NCI-H2107 treated with DMSO at 0.1 percent for 48 hours (cell line): ENCODE data around the gene ASB18.

Experiments
- DNase-seq: peaks from one replicate; lab custom pipeline; 2025; ENCODE audit not compliant: unreplicated experiment; lab: John Stamatoyannopoulos, UW

The ASB18 gene

DNA sequence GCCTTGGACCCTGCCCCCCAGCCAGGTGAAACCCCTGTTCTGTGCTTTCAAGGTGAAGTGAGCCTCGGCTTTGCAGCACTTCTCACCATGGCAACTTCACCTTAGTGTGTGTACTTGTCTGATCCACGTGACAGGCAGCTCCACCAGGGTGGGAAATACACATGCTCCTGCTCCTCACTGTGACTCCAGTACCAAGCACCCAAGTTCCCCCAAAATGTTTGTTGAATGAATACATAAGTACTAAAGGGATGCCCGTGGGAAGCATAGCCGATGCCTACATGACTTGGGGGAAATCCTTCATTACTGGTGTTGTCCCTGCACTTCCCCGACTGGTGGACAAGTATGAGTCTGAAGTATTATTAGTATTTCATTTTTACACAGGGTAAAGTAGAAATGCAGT lies 54.2 kb downstream of the ASB18 start:
- no peak for DNase-seq

DNA sequence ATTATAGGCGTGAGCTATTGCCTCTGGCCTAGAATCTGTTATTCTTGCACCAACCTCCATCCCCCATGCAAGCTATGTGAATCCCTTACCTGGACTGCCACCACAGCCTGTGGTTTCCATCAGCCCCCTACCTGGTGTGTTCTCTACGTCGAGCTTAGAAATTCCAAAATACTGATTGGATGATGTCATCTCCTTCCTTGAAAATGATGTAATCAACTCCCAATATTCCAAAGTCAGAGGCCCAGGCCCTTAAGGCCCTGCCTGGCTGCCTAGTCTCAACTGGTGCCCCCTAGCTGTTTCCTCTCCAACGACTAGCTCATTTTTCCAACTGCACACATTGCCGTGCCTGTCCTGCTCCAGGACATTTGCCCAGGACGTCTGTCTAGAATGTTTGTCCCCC lies 54.7 kb downstream of the ASB18 start:
- DNase-seq = no peak

DNA sequence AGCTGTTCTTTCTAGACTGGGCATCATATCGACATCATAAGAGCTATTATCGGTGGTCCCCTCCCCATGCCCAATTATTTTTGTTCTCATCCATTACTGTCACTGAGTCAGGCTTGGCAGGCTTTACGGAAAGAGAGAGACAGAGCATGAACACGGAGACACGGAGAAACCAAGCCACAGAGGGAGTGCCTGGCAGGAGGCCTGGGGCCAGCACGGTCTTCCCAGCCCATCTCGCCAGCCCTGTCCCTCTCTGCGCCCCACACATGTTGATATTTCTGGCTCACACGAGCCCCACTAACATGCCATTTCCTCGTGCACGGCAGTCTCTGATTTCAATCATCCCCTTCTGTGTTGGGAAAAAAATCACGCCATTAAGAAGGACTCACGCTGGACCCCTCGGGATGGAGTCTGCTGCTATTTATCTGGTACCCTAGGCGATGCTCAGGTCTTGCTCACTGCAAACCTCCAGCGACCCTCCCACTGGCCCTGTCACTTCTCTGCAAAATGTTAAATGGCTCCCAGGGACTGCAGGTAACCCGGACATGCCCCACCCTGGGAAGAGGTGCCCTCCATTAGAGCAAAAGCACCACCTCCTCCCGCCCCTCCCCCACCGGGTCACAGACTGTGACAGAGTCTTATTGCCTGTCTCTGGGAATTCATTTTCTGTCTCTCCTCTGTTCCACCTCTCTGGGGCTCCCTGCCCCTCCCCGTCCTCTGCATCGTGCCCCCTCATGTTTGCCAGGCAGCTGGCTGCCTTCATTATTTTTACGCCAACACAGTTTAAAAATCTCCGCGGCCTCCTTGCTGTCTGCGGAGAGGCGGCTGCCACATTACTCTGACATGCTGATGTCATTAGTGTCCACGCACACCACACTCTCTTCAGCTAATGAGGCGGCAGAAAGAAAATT lies 55.9 kb downstream of the ASB18 start:
- DNase-seq = no peak

DNA sequence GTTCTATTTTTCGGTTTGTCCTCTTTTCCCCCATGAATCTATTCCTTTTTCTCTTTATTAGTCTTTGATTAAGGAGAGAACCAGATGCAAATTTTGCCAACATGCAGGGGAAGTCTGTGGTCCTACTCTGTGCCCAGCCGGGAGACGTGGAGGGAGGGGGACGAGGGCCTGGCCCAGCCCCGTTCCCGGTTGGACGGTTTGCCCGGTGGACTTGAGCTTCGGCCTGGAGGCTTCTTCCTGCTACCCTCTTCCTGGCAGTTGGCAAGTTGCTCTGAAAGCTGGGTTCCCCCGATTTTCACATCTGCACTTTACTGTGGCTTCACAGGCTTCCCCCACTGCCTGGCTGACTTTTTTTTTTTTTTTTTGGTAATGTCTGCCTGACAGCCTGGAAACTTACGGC lies 56.7 kb downstream of the ASB18 start:
- DNase-seq = no peak

DNA sequence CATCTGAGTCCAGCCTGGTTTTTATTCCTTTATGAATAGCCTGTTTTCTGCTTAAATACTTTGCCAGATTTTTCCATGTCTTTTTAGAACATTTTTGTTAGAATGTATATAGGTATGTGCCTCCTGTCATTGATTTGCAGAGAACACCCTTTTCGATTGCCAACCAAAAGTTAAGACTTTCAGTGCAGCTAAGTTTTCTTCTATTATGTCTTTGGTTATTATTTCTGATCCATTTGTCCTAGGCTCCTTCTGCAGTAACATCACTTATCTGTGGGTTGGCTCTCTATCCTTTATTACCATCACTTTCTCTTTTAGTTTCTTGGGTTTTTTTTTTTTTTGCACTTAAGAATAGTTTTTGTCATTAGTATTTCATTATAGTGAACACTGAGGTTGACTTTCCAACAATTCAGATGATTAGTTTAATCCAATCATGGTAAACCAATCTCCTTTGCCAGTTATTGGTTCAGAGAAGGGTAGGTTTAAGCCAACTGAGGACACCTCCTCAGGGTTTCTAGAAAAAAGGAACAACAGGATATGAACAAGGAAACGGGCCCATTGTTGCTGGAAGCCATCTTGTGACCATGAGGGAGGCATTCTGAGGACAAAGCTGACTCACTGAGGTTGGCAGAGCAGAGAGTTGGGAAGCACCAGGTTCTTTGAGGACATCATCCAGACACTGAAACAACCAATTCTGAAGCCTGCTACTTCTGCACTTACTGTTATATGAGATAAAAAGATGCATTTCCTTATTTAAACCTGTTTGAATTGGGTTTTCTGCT lies 58.1 kb downstream of the ASB18 start:
- no peak for DNase-seq

DNA sequence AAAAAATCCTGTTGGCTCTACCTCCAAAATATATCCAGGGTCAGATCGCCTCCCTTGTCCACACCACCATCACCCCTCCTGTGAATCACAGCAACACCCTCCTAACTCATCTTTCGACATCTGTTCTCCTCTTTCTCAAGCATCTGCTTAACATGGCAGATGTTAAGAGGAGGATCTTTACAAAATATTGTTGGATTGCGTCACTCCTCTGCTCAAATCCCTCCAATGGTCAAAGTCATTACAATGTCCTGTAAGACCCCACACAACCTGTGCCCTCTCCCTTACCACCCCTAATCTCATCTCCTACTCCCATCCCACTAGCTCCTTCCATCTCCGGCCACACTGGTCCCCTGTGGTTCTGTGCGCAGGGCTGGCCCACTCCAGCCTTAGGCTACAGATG lies 59.3 kb downstream of the ASB18 start:
- no peak for DNase-seq

DNA sequence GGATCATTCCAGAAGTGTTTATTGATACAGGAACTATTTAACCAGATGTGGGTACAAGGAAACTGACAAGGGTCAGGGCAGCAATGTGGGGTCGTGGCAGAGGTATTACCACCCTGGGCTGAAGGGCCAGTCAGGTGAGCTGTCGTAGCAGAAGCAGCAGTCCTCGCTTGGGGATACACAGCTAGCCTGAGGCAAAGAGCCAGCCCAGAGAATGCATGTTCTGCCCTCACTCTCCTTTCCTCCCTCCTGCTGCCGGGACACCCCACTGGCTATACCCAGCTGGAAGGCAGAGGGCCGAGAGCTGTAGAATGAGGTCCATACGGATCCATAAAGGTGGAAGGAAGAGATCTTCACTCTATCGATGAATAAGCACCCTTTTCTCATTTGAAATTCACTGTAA lies 63.8 kb downstream of the ASB18 start:
- no peak for DNase-seq

DNA sequence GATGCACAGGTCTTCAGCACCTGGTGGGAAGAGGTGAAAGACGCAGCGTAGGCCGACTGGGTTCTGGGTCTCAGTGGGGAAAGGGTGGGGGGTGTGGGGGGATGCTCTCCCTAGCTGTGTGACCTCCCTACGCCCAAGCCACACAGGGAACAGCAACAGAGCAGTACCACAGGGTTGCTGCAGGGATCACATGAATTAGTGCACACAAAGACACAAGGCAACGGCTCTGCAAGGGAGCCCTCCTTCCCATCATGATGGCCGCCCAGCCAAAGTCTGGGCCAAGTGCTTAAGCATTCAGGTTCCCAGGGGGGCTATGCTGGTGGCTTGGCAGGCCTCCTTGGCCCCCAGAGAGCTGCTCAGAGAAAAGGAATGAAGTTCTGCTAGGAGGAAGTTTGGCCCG lies 67.8 kb downstream of the ASB18 start:
- no peak for DNase-seq

DNA sequence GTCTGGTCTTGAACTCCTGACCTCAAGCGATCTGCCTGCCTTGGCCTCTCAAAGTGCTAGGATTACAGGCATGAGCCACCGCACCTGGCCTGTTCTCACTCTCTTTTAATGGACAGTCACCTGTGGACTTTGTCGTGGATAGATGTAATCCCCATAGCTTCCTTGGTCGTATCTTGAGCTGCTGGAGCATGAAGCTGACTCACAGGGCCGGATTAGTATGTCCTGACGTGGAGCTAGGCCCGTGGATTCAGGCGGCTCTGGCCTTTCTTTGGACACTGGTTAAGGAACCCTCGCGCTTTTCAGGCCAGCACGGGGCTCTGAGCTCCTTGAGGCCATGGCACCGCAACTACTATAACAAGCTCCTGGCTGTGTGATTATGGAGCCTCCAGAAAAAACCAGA lies 68.5 kb downstream of the ASB18 start:
- no peak for DNase-seq

DNA sequence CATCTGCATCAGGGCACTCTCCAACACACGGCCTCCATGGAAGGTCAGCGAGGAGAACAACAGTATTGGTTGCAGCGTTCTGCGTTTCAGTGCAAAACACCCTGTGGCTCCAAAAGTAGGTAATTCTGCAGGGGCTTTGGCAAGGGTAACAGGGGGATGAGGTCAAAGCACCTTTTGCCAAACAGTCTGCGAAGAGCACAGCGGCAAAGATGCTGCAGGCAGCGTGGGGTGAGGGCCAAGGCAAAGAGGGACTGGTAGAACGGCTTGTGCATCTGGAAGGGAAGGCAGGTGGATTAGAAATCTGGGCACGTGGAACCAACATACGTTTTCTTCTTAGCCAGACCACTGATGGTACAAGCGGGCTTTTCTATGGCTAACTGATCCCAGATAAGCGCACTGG lies 69.4 kb downstream of the ASB18 start:
- DNase-seq = no peak

DNA sequence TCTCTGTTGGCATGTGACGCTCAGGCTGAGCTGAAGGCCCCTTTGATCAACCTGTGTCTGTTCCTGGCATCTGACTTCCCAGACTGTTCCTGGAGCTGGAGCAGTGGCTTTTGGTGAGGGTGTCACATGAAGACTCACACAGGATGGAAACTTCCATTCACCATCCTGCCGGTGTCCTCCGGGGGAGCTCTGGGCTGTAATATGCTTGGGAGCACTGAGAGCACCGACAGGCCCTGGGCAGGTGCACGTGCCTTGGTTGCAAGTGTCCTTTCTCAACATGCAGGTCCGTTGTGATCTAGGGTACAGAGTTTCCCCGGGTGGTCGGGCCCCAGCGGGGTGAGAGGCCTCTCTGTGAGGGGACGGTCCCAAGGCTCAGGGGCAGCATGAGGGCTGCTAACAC lies 71.2 kb downstream of the ASB18 start:
- DNase-seq = no peak

DNA sequence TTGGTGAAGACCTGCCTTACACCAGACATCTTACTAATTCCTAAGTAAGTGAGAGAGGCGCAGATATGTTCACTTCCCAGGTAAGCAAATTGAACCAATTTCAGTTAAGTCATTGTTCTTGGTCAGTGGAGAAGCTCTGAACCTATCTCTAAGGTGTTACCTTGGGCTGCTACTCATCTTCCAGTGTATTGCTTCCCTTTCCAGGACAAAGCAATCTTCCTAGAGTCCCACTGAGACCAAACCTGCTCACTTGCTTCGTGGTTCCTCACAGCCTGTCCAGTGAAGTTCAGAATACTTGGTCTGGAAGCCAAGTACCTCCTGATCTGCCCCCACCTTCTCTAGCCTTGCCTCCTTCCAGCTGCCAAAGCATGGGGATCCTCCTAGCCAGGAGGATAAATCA lies 73.5 kb downstream of the ASB18 start:
- DNase-seq = no peak

DNA sequence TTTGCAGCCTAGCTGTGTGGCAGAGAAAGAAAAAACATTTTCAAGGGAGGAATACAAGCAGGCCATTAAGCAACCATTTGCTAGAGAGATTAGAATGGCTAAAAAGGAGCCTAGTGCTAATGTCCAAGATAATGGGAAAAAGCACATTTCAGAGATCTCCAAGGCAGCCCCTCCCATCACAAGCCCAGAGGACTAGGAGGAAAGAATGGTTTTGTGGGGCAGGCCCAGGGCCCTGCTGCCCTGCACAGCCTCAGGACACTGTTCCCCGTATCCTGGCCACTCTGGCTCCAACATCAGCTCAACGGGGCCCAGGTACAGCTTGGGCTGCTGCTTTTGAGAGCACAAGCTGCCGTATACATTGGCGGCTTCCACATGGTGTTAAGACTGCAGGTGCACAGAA lies 79.5 kb downstream of the ASB18 start:
- no peak for DNase-seq

DNA sequence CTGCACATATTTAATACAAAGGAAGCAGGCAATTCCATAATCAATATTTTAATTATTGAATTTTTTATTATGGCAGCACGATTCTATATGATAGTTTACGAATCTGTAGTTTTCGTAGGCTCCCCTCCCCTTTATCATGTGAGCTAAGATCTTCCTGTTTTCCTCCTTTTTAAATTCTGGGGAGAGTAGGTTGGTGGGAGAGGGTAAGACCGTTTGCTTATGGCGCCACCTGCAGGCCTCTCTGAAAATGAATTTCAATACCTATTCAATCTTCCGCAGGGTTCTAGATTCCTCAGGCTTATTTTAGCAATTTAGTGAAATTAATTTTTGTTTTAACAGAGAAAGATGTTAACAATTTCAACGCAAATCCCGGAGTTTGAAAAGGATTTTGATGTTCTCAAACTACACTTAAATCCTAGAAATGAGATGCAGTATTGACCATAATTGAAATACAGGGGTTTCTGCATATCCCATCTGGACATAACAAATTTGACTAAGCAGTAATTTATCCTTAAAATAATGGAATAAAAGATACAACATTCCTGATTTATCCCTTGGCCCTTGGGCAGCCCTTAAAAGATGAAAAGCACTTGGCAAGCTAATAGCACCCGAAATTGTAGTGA lies 83.3 kb downstream of the ASB18 start:
- DNase-seq = peak; percentile 72

DNA sequence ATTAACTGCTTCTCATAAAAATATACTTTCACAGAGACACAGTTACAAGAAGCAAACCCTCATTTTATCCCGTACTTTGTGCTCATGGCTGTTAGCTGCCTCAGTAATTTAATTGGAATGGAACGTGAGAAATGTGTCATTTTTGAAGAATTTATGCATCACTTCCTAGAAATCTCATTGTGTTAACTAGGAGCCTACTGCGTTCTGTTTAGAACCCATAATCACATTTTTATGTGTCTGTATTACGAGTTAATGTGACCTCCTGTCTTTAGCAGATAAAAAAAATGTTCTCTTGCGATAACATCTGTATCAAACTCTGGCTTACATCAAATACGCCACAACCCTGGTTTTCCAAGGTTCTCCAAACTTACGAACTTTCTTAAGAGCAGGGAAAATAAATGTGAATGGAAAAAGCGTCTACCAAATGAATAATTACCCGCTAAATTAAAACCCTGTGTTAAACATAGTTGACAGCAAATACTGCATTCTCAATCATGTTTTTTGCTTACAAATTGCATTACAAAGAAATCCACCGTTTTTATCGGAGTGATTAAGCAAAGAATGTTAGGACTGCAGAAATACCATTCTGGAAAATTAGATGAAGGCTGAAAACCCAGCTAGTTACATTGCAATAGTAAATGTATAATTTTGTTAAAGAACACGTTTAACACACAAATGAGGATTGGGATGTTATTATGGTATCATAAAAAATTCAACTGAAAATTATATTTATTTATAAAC lies 84.0 kb downstream of the ASB18 start:
- DNase-seq = no peak

DNA sequence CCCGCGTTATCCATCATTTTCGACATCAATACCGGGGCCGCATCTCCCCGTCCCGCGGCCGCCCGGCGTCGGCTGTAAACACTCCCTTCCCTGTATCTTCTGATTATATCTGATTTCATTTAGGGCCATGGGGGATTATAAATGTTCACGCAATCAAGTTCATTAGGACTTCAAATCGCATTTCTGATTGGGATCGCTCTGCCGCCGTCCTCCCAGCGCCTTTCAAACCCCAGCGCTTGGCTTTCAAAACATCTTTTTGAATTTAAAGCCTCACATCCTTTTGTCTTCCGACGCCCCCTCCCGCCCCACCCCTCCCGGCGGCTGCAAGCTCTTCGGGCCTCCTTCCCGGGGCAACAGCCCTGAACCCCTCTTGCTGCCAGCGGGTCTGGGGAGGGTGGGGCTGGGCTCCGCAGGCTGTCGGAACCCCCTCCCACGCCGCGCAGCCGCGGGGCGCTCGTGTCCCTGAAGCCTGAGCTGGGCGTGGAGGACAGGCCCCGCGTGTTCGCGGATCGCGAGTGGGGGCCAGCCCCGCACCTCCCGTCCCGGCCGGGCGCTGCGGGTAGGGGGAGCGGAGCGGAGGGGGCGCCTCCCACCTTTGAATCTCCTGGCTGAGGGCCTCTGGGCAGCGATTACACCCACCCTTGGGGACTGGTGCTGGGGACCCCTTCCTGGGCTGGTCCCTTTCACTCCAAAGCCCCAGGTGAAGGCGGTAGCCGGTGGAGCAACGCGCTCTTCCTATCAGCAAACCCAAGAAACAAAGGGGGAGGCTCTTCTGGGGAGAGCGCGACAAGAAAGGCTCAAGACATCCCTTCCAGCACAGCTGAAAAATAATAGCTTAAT lies 84.8 kb downstream of the ASB18 start:
- DNase-seq = no peak

DNA sequence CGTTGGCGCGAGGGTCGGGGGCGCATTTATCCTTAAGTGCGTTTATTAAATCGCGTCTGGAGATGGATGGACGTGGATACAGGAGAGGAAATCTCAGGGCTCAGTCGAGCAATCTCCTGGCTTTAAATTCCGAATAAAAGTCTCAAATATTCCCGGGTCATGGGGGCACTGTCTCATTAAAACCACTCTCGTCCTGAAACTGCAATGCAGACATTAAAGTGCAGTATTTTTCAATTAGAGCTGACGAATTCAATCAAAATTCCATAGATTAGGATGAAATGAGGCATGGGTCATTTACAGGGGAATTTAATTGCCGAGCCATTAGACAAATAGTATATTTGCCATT lies 85.3 kb downstream of the ASB18 start:
- no peak for DNase-seq

DNA sequence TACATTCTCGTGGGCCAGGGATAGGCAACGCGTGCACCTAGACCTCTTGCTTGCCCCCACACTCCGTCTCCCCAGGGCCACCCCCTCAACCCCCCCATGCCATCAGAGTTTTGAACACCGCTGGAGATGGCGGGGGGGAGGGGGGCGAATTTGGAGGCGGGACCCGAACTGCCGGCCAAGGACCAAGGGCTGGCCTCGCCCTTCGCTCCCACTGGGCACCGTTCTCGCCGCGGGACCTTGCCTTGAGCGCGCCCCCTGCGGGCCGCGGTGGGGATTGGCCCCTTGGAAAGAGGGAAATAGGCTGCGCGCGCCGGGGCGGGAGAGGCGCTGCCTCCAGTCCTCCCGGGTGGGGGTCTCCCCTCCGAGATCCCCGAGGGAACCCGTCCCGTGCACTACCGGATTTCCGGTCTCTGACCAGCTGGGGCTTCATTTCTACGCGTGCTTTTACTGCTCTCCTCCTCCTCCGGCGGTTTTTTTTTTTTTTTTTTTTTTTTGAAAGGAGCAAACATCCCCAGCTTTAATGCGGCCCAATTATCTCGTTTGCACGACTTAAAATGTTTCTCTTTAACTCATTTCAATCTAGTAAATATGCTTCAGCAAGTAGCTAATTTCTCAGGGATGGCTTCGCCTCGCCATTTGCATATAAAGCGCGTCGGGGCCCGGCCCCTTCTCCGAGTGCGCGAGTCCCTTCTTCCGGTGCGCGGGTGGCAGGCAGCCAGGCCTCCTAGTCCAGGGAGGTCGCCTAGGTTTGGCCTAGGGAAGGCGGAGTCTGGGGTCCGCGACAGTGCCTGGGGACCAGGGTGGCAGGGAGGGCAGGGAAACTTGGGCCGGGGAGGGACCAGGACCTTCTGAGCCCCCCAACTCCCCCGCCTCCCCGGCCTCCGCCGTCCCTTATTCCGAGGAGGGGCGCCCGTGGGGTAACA lies 86.0 kb downstream of the ASB18 start:
- no peak for DNase-seq

DNA sequence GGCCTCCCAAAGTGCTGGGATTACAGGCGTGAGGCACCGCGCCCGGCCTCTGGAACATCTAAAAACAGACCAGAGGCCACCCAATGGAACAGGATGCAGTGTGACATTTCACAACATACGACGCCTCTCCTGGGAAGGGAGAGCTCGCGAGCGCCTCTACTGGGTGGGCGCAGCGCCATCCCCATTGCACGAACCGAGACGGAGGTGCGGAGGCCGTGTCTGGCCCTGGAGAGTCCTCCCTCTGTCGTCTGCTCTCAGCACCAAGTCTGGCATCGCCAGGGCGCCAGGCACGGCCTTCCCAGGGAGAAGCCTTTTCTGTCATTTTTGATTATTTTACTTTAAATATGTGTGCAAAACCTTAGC lies 86.6 kb downstream of the ASB18 start:
- DNase-seq = no peak

DNA sequence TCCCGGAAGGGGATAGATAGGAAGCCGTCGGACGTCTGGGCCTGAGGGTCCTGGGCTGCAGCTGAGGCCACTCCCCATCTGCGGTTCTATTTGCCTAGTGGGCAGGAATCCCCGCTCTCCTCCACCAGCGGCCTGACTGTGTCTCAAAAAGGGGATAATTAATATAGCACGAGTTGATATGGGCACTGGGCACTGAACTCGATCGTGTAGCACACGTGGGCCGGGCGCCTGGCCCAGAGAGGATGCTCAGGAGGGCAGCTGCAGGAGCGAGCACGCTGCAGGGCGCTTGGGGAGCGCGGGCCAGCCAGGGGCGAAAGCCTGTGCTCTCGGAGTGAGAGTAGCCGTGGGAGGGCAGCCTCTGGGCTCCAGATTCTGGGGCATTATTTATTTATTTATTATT lies 87.3 kb downstream of the ASB18 start:
- no peak for DNase-seq
